IMR-90 (cell line): ENCODE measurements around the gene SLC30A1. TPM values are rescaled to one million over a fixed set of nuclear protein-coding genes. Genes with fewer than 3 reads are reported as not detected.

Experiments
- ATAC-seq: fragments of 200-7000 bp; cut with Tn5 transposase; 2 replicates; pipeline ENCODE4 v1.9.1; 2020; ENCODE audit warnings: low read depth, mild to moderate bottlenecking, moderate library complexity
- BruUV-seq: library from RNA; stranded (reverse); fragments of 400-500 nt; replicated peaks from 2 replicates; lab custom pipeline; 2021; lab: Mats Ljungman, UMichigan
- CTCF ChIA-PET: fragments of 300-600 bp; formaldehyde crosslinking; extraction: SDS; loops from one replicate; lab custom pipeline; 2021; ENCODE audit warnings: antibody characterized with exemption; lab: Yijun Ruan, JAX
- POLR2A ChIA-PET: fragments of 300-600 bp; sonication (Branson Sonifier 250); formaldehyde crosslinking; loops from one replicate; lab custom pipeline; 2022; ENCODE audit warnings: antibody characterized with exemption; ENCODE audit not compliant: unreplicated experiment; lab: Charles Lee
- DNase-seq: peaks from one replicate; pipeline ENCODE4 v3.0.0; 2013
- H2AFZ ChIP-seq: replicated peaks from 2 replicates; pipeline ENCODE3; 2013; ENCODE audit warnings: low read length, mild to moderate bottlenecking; ENCODE audit not compliant: poor library complexity
- H2AK5ac ChIP-seq: 2 replicates; pipeline ENCODE4 v1.6.1; 2013; ENCODE audit warnings: low read depth, low read length, inconsistent platforms
- H2AK9ac ChIP-seq: replicated peaks from 2 replicates; pipeline ENCODE3; 2013; ENCODE audit warnings: mild to moderate bottlenecking, low read depth, low read length, moderate library complexity; ENCODE audit not compliant: poor library complexity
- H2BK120ac ChIP-seq: 2 replicates; pipeline ENCODE4 v1.6.1; 2013; ENCODE audit warnings: low read depth, low read length, inconsistent platforms
- H2BK15ac ChIP-seq: 3 replicates; pipeline ENCODE4 v1.6.1; 2013; ENCODE audit warnings: low read depth, low read length, inconsistent platforms
- H2BK20ac ChIP-seq: 2 replicates; pipeline ENCODE4 v1.6.1; 2013; ENCODE audit warnings: low read depth, mild to moderate bottlenecking, inconsistent platforms, low read length, moderate library complexity
- H2BK5ac ChIP-seq: 2 replicates; pipeline ENCODE4 v1.6.1; 2013; ENCODE audit warnings: mild to moderate bottlenecking, low read depth, low read length, inconsistent platforms; ENCODE audit not compliant: poor library complexity, severe bottlenecking
- H3K14ac ChIP-seq: replicated peaks from 2 replicates; pipeline ENCODE4 v1.6.1; 2013; ENCODE audit warnings: low read depth, low read length, inconsistent platforms
- H3K18ac ChIP-seq: 2 replicates; pipeline ENCODE4 v1.6.1; 2013; ENCODE audit warnings: low read depth, low read length, control low read depth
- H3K23ac ChIP-seq: 2 replicates; pipeline ENCODE4 v1.6.1; 2013; ENCODE audit warnings: low read depth, low read length, inconsistent platforms
- H3K27ac ChIP-seq: 2 replicates; pipeline ENCODE4 v1.5.1; 2013; ENCODE audit warnings: mild to moderate bottlenecking, control low read depth, low read length; ENCODE audit not compliant: insufficient read depth
- H3K27me3 ChIP-seq: 2 replicates; pipeline ENCODE4 v1.6.1; 2013; ENCODE audit warnings: low read length; ENCODE audit not compliant: control insufficient read depth, insufficient read depth
- H3K36me3 ChIP-seq: 2 replicates; pipeline ENCODE4 v1.6.1; 2013; ENCODE audit warnings: low read length, mixed read lengths; ENCODE audit not compliant: control insufficient read depth, insufficient read depth
- H3K4ac ChIP-seq: 2 replicates; pipeline ENCODE4 v1.6.1; 2013; ENCODE audit warnings: low read depth, low read length, inconsistent platforms
- H3K4me1 ChIP-seq: 2 replicates; pipeline ENCODE4 v1.6.1; 2013; ENCODE audit warnings: low read length, mixed read lengths; ENCODE audit not compliant: control insufficient read depth, insufficient read depth
- H3K4me2 ChIP-seq: 2 replicates; pipeline ENCODE4 v1.6.1; 2013; ENCODE audit warnings: low read depth, mild to moderate bottlenecking, control low read depth, low read length, moderate library complexity
- H3K4me3 ChIP-seq: 2 replicates; pipeline ENCODE4 v1.5.1; 2013; ENCODE audit warnings: low read depth, mild to moderate bottlenecking, control low read depth, low read length, moderate library complexity; ENCODE audit not compliant: insufficient read depth
- H3K56ac ChIP-seq: 2 replicates; pipeline ENCODE4 v1.6.1; 2013; ENCODE audit warnings: low read length, inconsistent platforms; ENCODE audit not compliant: insufficient read depth; ENCODE audit errors: extremely low read depth
- H3K79me1 ChIP-seq, 2 experiments: 2 replicates each; pipeline ENCODE4 v1.6.1; 2013; ENCODE audit warnings: low read length in 2 of 2, inconsistent platforms in 1 of 2, low read depth in 1 of 2
- H3K9ac ChIP-seq: 2 replicates; pipeline ENCODE4 v1.6.1; 2013; ENCODE audit warnings: low read depth, low read length, control low read depth
- H3K9me1 ChIP-seq: 2 replicates; pipeline ENCODE4 v1.6.1; 2013; ENCODE audit warnings: low read length, inconsistent platforms; ENCODE audit not compliant: insufficient read depth
- H3K9me3 ChIP-seq: 2 replicates; pipeline ENCODE4 v1.6.1; 2013; ENCODE audit warnings: low read length; ENCODE audit not compliant: control insufficient read depth, insufficient read depth
- H4K20me1 ChIP-seq: 2 replicates; pipeline ENCODE4 v1.6.1; 2013; ENCODE audit warnings: low read length, inconsistent platforms; ENCODE audit not compliant: insufficient read depth
- H4K5ac ChIP-seq: 2 replicates; pipeline ENCODE4 v1.6.1; 2013; ENCODE audit warnings: mild to moderate bottlenecking, low read depth, low read length, control low read depth
- H4K8ac ChIP-seq, 2 experiments: 2 replicates each; pipeline ENCODE4 v1.6.1; 2013; ENCODE audit warnings: low read depth in 2 of 2, low read length in 2 of 2, control low read depth in 1 of 2, inconsistent platforms in 1 of 2
- H4K91ac ChIP-seq: 2 replicates; pipeline ENCODE4 v1.6.1; 2013; ENCODE audit warnings: low read depth, low read length, inconsistent platforms; ENCODE audit not compliant: insufficient read depth
- BHLHE40 ChIP-seq: fragments of 150-350 bp; IDR thresholded peaks from 2 replicates; pipeline ENCODE4 v1.6.1; 2016; ENCODE audit warnings: mild to moderate bottlenecking, low read depth, low read length
- CEBPB ChIP-seq: IDR thresholded peaks from 2 replicates; pipeline ENCODE4 v1.6.1; 2012; ENCODE audit warnings: low read depth, low read length, improper control_type of control experiment
- CHD1 ChIP-seq: IDR thresholded peaks from 2 replicates; pipeline ENCODE4 v1.6.1; 2012; ENCODE audit warnings: low read depth, low read length, improper control_type of control experiment
- CTCF ChIP-seq: conservative IDR thresholded peaks from 2 replicates; pipeline ENCODE4 v1.5.1; 2012; ENCODE audit warnings: mild to moderate bottlenecking, low read depth, low read length, improper control_type of control experiment
- ELK1 ChIP-seq: fragments of 150-350 bp; IDR thresholded peaks from 2 replicates; pipeline ENCODE4 v1.6.1; 2016; ENCODE audit warnings: low read depth, mild to moderate bottlenecking, low read length, moderate library complexity, borderline replicate concordance
- FOS ChIP-seq: fragments of 150-350 bp; IDR thresholded peaks from 2 replicates; pipeline ENCODE4 v1.6.1; 2016; ENCODE audit warnings: low read depth, low read length
- MAFK ChIP-seq: IDR thresholded peaks from 2 replicates; pipeline ENCODE4 v1.6.1; 2012; ENCODE audit warnings: low read depth, low read length, improper control_type of control experiment
- MAZ ChIP-seq: IDR thresholded peaks from 2 replicates; pipeline ENCODE4 v1.6.1; 2012; ENCODE audit warnings: low read depth, mild to moderate bottlenecking, low read length, improper control_type of control experiment, moderate library complexity, borderline replicate concordance
- MXI1 ChIP-seq: IDR thresholded peaks from 2 replicates; pipeline ENCODE4 v1.6.1; 2012; ENCODE audit warnings: low read depth, mild to moderate bottlenecking, low read length, moderate library complexity, borderline replicate concordance
- NFE2L2 ChIP-seq: fragments of 150-350 bp; IDR thresholded peaks from 2 replicates; pipeline ENCODE4 v1.6.1; 2016; ENCODE audit warnings: low read depth, mild to moderate bottlenecking, low read length
- POLR2A ChIP-seq: IDR thresholded peaks from 2 replicates; pipeline ENCODE4 v1.6.1; 2012; ENCODE audit warnings: mild to moderate bottlenecking, low read depth, low read length
- RAD21 ChIP-seq: IDR thresholded peaks from 2 replicates; pipeline ENCODE4 v1.6.1; 2012; ENCODE audit warnings: low read length, improper control_type of control experiment
- RCOR1 ChIP-seq: IDR thresholded peaks from 2 replicates; pipeline ENCODE4 v1.6.1; 2012; ENCODE audit warnings: mild to moderate bottlenecking, low read length, improper control_type of control experiment; ENCODE audit not compliant: insufficient replicate concordance
- RFX5 ChIP-seq: IDR thresholded peaks from 2 replicates; pipeline ENCODE4 v1.8.0; 2012; ENCODE audit warnings: low read depth, mild to moderate bottlenecking, low read length, moderate library complexity
- SMC3 ChIP-seq: fragments of 150-350 bp; IDR thresholded peaks from 2 replicates; pipeline ENCODE4 v1.6.1; 2016; ENCODE audit warnings: low read depth, mild to moderate bottlenecking, antibody characterized with exemption, low read length, moderate library complexity
- USF2 ChIP-seq: fragments of 150-350 bp; IDR thresholded peaks from 2 replicates; pipeline ENCODE4 v1.6.1; 2017; ENCODE audit warnings: mild to moderate bottlenecking, antibody characterized with exemption, low read length, low read depth
- WGBS, 2 experiments: methylation state at CpG; one replicate each; pipeline versions ENCODE4 v1.1.5 to v1.1.7; 2013; ENCODE audit warnings: missing lambda C conversion rate in 2 of 2; ENCODE audit not compliant: insufficient read length in 1 of 2; ENCODE audit errors: extremely low coverage in 2 of 2; 5-methylcytosine and 5-hydroxymethylcytosine counted together
- dilution Hi-C: fragments of 300-500 bp; cut with HindIII; formaldehyde crosslinking; loops from one replicate; pipeline ENCODE4 v1.14.3; 2018; ENCODE audit warnings: low sequenced_read_pairs; ENCODE audit not compliant: unreplicated experiment
- in situ Hi-C: fragments of 300-500 bp; cut with MboI; formaldehyde crosslinking; loops from 3 replicates; pipeline ENCODE4 v1.14.3; 2019; ENCODE audit warnings: low sequenced_read_pairs, inconsistent platforms, mixed read lengths
- intact Hi-C: fragments of 100-400 bp; cut with micrococcal nuclease; formaldehyde crosslinking; loops from 2 replicates; pipeline ENCODE4 v1.10.0; 2022
- polyA plus RNA-seq, 3 experiments: library from polyadenylated mRNA; depleted of rRNA; stranded (reverse); fragments of >200 nt; gene quantifications; 2 replicates each; pipeline ENCODE4 v1.2.3, GENCODE V29; 2012; ENCODE audit warnings: low replicate concordance in 1 of 3
- total RNA-seq: library from RNA; depleted of rRNA; stranded (reverse); fragments of >200 nt; gene quantifications from 2 replicates; pipeline ENCODE4 v1.2.3, GENCODE V29; 2012

SLC30A1 gene
- total and polyA plus RNA-seq, 2 of the 4 experiments (the other 2 are of a cell fraction): 5.4 to 8.4 TPM

DNA sequence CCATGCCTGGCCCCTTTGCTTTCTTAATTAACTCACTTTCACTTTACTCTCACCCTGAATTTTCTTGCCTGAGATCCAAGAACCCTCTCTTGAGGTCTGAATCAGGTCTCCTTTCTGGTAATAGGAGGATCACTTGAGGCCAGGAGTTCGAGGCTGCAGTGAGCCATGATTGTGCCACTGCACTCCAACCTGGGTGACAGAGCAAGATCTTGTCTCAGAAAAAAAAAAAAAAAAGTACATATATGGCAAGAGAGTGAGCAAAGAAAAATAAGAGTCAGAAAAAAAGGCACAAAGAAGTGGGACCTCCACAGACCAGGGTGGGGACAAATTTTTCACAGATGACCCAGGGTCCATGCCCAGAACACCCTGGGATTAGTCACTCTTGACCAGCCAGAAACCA is 52.9 kb downstream of the SLC30A1 start:
- peaks cover 7% of the 10 kb centered on the region for H3K27me3 ChIP-seq
- no peaks in the 10 kb centered on the region for H3K79me1 ChIP-seq
- no peak overlapping the region for H2AK5ac ChIP-seq
- in situ Hi-C loops: no loop called here
- H3K14ac ChIP-seq: no peak overlapping the region
- H2BK15ac ChIP-seq: no peak overlapping the region
- H3K9me3 ChIP-seq: no peaks in the 10 kb centered on the region
- H3K18ac ChIP-seq: no peak overlapping the region
- H3K23ac ChIP-seq: no peak overlapping the region
- H4K5ac ChIP-seq: no peak overlapping the region
- WGBS, 2 experiments: no CpG with 5 or more reads among the region's 1 CpG
- H3K9me1 ChIP-seq: no peaks in the 10 kb centered on the region
- H4K20me1 ChIP-seq: no peaks in the 10 kb centered on the region
- H4K8ac ChIP-seq: no peak overlapping the region
- no peak for TF ChIP-seq FOS
- no peak for TF ChIP-seq RFX5
- TF ChIP-seq BHLHE40: no peak
- no peak for TF ChIP-seq MXI1
- TF ChIP-seq USF2: no peak
- TF ChIP-seq ELK1: no peak
- TF ChIP-seq SMC3: no peak
- TF ChIP-seq CEBPB: no peak
- TF ChIP-seq NFE2L2: no peak
- no peak for TF ChIP-seq MAZ
- TF ChIP-seq MAFK: no peak
- no peak for TF ChIP-seq POLR2A
- TF ChIP-seq RAD21: no peak
- no peak for TF ChIP-seq RCOR1
- no peak for TF ChIP-seq CHD1
- TF ChIP-seq CTCF: no peak
- ATAC-seq: no peak
- H3K27ac ChIP-seq: no peak overlapping the region
- no peak overlapping the region for H3K9ac ChIP-seq
- H3K4me2 ChIP-seq: no peak overlapping the region
- no peak for DNase-seq
- H3K4me1 ChIP-seq: no peaks in the 10 kb centered on the region
- CTCF ChIA-PET: no interaction called here
- intact Hi-C loops: no loop called here
- H2AK9ac ChIP-seq: no peak overlapping the region
- no peak overlapping the region for H3K4ac ChIP-seq
- H2BK20ac ChIP-seq: no peak overlapping the region
- no peak overlapping the region for H2AFZ ChIP-seq
- no peak overlapping the region for H4K91ac ChIP-seq
- no peaks in the 10 kb centered on the region for H3K36me3 ChIP-seq
- no peak overlapping the region for H2BK5ac ChIP-seq
- H2BK120ac ChIP-seq: no peak overlapping the region
- no peak overlapping the region for H3K56ac ChIP-seq
- H3K4me3 ChIP-seq: no peak overlapping the region
- POLR2A ChIA-PET: no interaction called here
- no TSS peak for BruUV-seq
- dilution Hi-C loops: no loop called here
